K562 (cell line): ENCODE measurements around the gene CACNA1E. TPM values are rescaled to one million over a fixed set of nuclear protein-coding genes. Genes with fewer than 3 reads are reported as not detected.

Source experiments
- HDAC6 ChIP-seq: IDR thresholded peaks from 2 replicates; pipeline ENCODE4 v1.6.1; 2012; ENCODE audit warnings: low read depth, mild to moderate bottlenecking, control low read depth, inconsistent platforms, low read length, moderate library complexity
- RAD21 ChIP-seq, 2 experiments: fragments of 250-450 bp in 1 of 2; fragments of 450-650 bp in 1 of 2; sonication (Bioruptor Pico) in 1 of 2; formaldehyde crosslinking in 1 of 2; IDR thresholded peaks in 1 of 2; conservative IDR thresholded peaks in 1 of 2; 2 replicates each; pipeline versions ENCODE4 v1.4.0 to v1.8.0; 2020 to 2022; ENCODE audit warnings: mild to moderate bottlenecking in 2 of 2, moderate library complexity in 1 of 2
- SMC3 ChIP-seq: conservative IDR thresholded peaks from 2 replicates; pipeline ENCODE4 v1.6.1; 2011; ENCODE audit warnings: low read depth, low read length, improper control_type of control experiment; ENCODE audit not compliant: insufficient read depth
- polyA plus RNA-seq, 8 experiments: library from polyadenylated mRNA; depleted of rRNA in 4 of 8; stranded (reverse) in 5 of 8; unstranded in 3 of 8; fragments of >200 nt; fragmentation: Nextera tagmentation in 2 of 8; fragmentation: Illumina TruSeq in 1 of 8; extraction: Ambion mirVana in 2 of 8; extraction: Trizol in 1 of 8; gene quantifications; 2 replicates each; pipeline versions ENCODE4 v1.2.1 to v1.2.3, GENCODE V29; 2011 to 2014; ENCODE audit warnings: inconsistent platforms in 1 of 8, missing spikeins in 1 of 8
- total RNA-seq, 7 experiments: library from RNA; depleted of rRNA in 6 of 7; stranded (reverse); fragments of >200 nt in 6 of 7; fragmentation: Illumina TruSeq in 2 of 7; extraction: Trizol in 2 of 7; gene quantifications; 2 replicates each; pipeline versions ENCODE4 v1.2.1 to v1.2.3, GENCODE V29; 2011 to 2021; ENCODE audit warnings: low replicate concordance in 1 of 7
- TF ChIP-seq, protein P1 (sequence below), 2 experiments: fragments of 450-650 bp; formaldehyde crosslinking in 1 of 2; IDR thresholded peaks; 2 replicates each; pipeline versions ENCODE4 v1.4.0 to v1.6.1; 2014 to 2020; ENCODE audit warnings: mild to moderate bottlenecking in 2 of 2, borderline replicate concordance in 1 of 2, low read depth in 1 of 2
- TF ChIP-seq, protein P2 (sequence below): fragments of 450-650 bp; formaldehyde crosslinking; IDR thresholded peaks from 2 replicates; pipeline ENCODE4 v1.4.0; 2020; ENCODE audit warnings: mild to moderate bottlenecking, moderate library complexity
- TF ChIP-seq, protein P3 (sequence below), 3 experiments: IDR thresholded peaks in 2 of 3; conservative IDR thresholded peaks in 1 of 3; 2 replicates each; pipeline ENCODE4 v1.5.1; 2011 to 2012; ENCODE audit warnings: low read length in 3 of 3, mild to moderate bottlenecking in 3 of 3, control low read depth in 2 of 3, improper control_type of control experiment in 1 of 3, inconsistent platforms in 1 of 3, low read depth in 1 of 3, mixed read lengths in 1 of 3, moderate library complexity in 1 of 3; ENCODE audit not compliant: insufficient read depth in 2 of 3

Gene CACNA1E
- total and polyA plus RNA-seq, 9 of the 15 experiments (the other 6 are each of a cell fraction or from before 2014, with no cell fraction given) = under 0.01 to 0.04 TPM; not detected in 7

DNA sequence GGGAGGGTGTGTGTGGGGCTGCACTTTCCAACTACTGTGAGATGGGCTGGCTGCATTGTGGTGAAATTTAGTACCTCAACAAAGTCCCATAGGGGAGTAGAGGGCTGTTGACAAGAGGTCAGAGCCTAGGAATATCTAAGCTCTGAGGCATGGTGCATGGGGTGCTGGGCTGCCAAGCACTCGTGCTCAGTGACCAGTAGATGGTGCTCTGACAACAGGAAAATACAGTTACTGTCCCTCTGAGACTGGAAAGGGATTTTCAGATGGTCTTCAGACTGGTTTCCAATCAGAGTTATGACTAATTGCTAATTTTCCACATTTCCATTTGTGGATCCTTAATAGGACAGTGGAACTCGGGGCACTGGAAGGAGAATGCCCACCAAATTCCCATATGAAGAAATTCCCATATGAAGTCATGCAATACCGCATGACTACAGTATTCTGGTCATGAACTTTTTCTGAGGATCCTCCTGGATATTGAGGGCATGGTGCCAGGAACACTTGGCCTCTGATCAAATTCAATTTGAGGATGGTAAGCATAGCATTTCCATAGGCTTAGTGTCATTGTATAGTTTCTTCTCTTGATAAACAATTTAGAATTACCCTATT lies 4.1 kb upstream of the CACNA1E start (continued):
- TF ChIP-seq, protein P1, sequence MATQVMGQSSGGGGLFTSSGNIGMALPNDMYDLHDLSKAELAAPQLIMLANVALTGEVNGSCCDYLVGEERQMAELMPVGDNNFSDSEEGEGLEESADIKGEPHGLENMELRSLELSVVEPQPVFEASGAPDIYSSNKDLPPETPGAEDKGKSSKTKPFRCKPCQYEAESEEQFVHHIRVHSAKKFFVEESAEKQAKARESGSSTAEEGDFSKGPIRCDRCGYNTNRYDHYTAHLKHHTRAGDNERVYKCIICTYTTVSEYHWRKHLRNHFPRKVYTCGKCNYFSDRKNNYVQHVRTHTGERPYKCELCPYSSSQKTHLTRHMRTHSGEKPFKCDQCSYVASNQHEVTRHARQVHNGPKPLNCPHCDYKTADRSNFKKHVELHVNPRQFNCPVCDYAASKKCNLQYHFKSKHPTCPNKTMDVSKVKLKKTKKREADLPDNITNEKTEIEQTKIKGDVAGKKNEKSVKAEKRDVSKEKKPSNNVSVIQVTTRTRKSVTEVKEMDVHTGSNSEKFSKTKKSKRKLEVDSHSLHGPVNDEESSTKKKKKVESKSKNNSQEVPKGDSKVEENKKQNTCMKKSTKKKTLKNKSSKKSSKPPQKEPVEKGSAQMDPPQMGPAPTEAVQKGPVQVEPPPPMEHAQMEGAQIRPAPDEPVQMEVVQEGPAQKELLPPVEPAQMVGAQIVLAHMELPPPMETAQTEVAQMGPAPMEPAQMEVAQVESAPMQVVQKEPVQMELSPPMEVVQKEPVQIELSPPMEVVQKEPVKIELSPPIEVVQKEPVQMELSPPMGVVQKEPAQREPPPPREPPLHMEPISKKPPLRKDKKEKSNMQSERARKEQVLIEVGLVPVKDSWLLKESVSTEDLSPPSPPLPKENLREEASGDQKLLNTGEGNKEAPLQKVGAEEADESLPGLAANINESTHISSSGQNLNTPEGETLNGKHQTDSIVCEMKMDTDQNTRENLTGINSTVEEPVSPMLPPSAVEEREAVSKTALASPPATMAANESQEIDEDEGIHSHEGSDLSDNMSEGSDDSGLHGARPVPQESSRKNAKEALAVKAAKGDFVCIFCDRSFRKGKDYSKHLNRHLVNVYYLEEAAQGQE (IDR thresholded peaks at IDR 0.05; ENCODE audit: borderline replicate concordance) = peak; percentile 74; the same call in 1 of the 2 replicates
- TF ChIP-seq, protein P1 (CRISPR knock-in tag; IDR thresholded peaks at IDR 0.05; ENCODE audit: low read depth) = no peak
- peak; percentile 65; the same call in 1 of the 2 replicates for TF ChIP-seq SMC3
- TF ChIP-seq HDAC6 = no peak
- TF ChIP-seq RAD21 (CRISPR knock-in tag; conservative IDR thresholded peaks at IDR 0.05 in 1 of 2, IDR thresholded peaks at IDR 0.05 in 1 of 2) = peak; percentile 88 to 91
- TF ChIP-seq, protein P2, sequence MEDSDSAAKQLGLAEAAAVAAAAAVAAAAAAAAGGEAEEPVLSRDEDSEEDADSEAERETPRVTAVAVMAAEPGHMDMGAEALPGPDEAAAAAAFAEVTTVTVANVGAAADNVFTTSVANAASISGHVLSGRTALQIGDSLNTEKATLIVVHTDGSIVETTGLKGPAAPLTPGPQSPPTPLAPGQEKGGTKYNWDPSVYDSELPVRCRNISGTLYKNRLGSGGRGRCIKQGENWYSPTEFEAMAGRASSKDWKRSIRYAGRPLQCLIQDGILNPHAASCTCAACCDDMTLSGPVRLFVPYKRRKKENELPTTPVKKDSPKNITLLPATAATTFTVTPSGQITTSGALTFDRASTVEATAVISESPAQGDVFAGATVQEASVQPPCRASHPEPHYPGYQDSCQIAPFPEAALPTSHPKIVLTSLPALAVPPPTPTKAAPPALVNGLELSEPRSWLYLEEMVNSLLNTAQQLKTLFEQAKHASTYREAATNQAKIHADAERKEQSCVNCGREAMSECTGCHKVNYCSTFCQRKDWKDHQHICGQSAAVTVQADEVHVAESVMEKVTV (CRISPR knock-in tag) = peak; percentile 79
- TF ChIP-seq, protein P3, sequence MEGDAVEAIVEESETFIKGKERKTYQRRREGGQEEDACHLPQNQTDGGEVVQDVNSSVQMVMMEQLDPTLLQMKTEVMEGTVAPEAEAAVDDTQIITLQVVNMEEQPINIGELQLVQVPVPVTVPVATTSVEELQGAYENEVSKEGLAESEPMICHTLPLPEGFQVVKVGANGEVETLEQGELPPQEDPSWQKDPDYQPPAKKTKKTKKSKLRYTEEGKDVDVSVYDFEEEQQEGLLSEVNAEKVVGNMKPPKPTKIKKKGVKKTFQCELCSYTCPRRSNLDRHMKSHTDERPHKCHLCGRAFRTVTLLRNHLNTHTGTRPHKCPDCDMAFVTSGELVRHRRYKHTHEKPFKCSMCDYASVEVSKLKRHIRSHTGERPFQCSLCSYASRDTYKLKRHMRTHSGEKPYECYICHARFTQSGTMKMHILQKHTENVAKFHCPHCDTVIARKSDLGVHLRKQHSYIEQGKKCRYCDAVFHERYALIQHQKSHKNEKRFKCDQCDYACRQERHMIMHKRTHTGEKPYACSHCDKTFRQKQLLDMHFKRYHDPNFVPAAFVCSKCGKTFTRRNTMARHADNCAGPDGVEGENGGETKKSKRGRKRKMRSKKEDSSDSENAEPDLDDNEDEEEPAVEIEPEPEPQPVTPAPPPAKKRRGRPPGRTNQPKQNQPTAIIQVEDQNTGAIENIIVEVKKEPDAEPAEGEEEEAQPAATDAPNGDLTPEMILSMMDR (IDR thresholded peaks at IDR 0.05 in 2 of 3, conservative IDR thresholded peaks at IDR 0.05 in 1 of 3; ENCODE audit: insufficient read depth in 2 of 3, low read depth in 1 of 3, low read length in 3 of 3) = peak; percentile 73 to 89 (median 89)
